Measurements from ENCODE around the gene IFI27L1. TPM values are rescaled to one million over a fixed set of nuclear protein-coding genes. Genes with fewer than 3 reads are reported as not detected.

The IFI27L1 gene
- total and polyA plus RNA-seq, 2 donors (not counting 1 experiment from before 2014, with no cell fraction given) = 14.4 to 20.3 TPM

GRCh38 chr14:94052662-94053061, 28.4 kb upstream of the IFI27L1 start:
- peaks cover 28% of the 10 kb centered on the region for H3K36me3 ChIP-seq (ENCODE audit: control insufficient read depth, insufficient read depth, low read length)
- no peak overlapping the region for H3K27ac ChIP-seq (ENCODE audit: insufficient read depth, low read length)
- H3K79me2 ChIP-seq (ENCODE audit: control insufficient read depth, insufficient read depth, low read length) = no peaks in the 10 kb centered on the region
- no peaks in the 10 kb centered on the region for H3K4me1 ChIP-seq (ENCODE audit: control insufficient read depth, extremely low read depth, insufficient read depth, low read length)
- H2AFZ ChIP-seq (ENCODE audit: low read length) = no peak overlapping the region
- no peak for DNase-seq (ENCODE audit: low read depth in 2 of 2)
- H3K4me2 ChIP-seq (ENCODE audit: extremely low read depth, insufficient read depth, low read length) = no peak overlapping the region
- no peaks in the 10 kb centered on the region for H3K9me3 ChIP-seq (ENCODE audit: control insufficient read depth, insufficient read depth, low read depth, low read length)
- no peaks in the 10 kb centered on the region for H4K20me1 ChIP-seq (ENCODE audit: control insufficient read depth, extremely low read depth, insufficient read depth, low read length)
- TF ChIP-seq CTCF (conservative IDR thresholded peaks at IDR 0.05 in 1 of 2, IDR thresholded peaks at IDR 0.05 in 1 of 2; ENCODE audit: low read depth in 1 of 2, low read length in 2 of 2) (no peak), EZH2 (IDR thresholded peaks at IDR 0.05; ENCODE audit: low read length, missing control alignments) (no peak)
- no peak overlapping the region for H3K9ac ChIP-seq (ENCODE audit: insufficient read depth, low read length)
- no peak overlapping the region for H3K4me3 ChIP-seq (replicated peaks in 1 of 4; ENCODE audit: control extremely low read depth in 1 of 4, insufficient read depth in 1 of 4, low read depth in 3 of 4, low read length in 4 of 4)
- H3K27me3 ChIP-seq (ENCODE audit: control insufficient read depth, insufficient read depth, low read length) = no peaks in the 10 kb centered on the region

- Histone ChIP-seq H3K27ac (ENCODE audit: insufficient read depth, low read length) (no peak overlapping the region), H4K20me1 (ENCODE audit: control insufficient read depth, extremely low read depth, insufficient read depth, low read length) (no peaks in the 10 kb centered on the region), H3K4me2 (ENCODE audit: extremely low read depth, insufficient read depth, low read length) (no peak overlapping the region), H3K9ac (ENCODE audit: insufficient read depth, low read length) (no peak overlapping the region), H3K36me3 (ENCODE audit: control insufficient read depth, insufficient read depth, low read length) (peaks cover 25% of the 10 kb centered on the region), H3K9me3 (ENCODE audit: control insufficient read depth, insufficient read depth, low read depth, low read length) (no peaks in the 10 kb centered on the region), H3K79me2 (ENCODE audit: control insufficient read depth, insufficient read depth, low read length) (no peaks in the 10 kb centered on the region), H3K4me1 (ENCODE audit: control insufficient read depth, extremely low read depth, insufficient read depth, low read length) (no peaks in the 10 kb centered on the region), H2AFZ (ENCODE audit: low read length) (no peak overlapping the region), H3K27me3 (ENCODE audit: control insufficient read depth, insufficient read depth, low read length) (no peaks in the 10 kb centered on the region), H3K4me3 (replicated peaks in 1 of 4; ENCODE audit: control extremely low read depth in 1 of 4, insufficient read depth in 1 of 4, low read depth in 3 of 4, low read length in 4 of 4) (no peak overlapping the region)
- no peak for TF ChIP-seq CTCF (conservative IDR thresholded peaks at IDR 0.05 in 1 of 2, IDR thresholded peaks at IDR 0.05 in 1 of 2; ENCODE audit: low read depth in 1 of 2, low read length in 2 of 2)
- TF ChIP-seq EZH2 (IDR thresholded peaks at IDR 0.05; ENCODE audit: low read length, missing control alignments) = no peak
- DNase-seq (ENCODE audit: low read depth in 2 of 2) = no peak
These were observed 26.7 kb upstream of the IFI27L1 start for GRCh38 chr14:94054401-94054800.

- no peak overlapping the region for H3K9ac ChIP-seq (ENCODE audit: insufficient read depth, low read length)
These were observed 26.2 kb upstream of the IFI27L1 start for GRCh38 chr14:94054936-94055335.

More at GRCh38 chr14:94054936-94055335, 26.2 kb upstream of the IFI27L1 start:
- Histone ChIP-seq H3K36me3 (ENCODE audit: control insufficient read depth, insufficient read depth, low read length) (peaks cover 23% of the 10 kb centered on the region), H3K27ac (ENCODE audit: insufficient read depth, low read length) (no peak overlapping the region), H3K4me3 (replicated peaks in 1 of 4; ENCODE audit: control extremely low read depth in 1 of 4, insufficient read depth in 1 of 4, low read depth in 3 of 4, low read length in 4 of 4) (no peak overlapping the region), H3K79me2 (ENCODE audit: control insufficient read depth, insufficient read depth, low read length) (no peaks in the 10 kb centered on the region), H3K27me3 (ENCODE audit: control insufficient read depth, insufficient read depth, low read length) (no peaks in the 10 kb centered on the region), H3K9me3 (ENCODE audit: control insufficient read depth, insufficient read depth, low read depth, low read length) (no peaks in the 10 kb centered on the region), H3K4me1 (ENCODE audit: control insufficient read depth, extremely low read depth, insufficient read depth, low read length) (no peaks in the 10 kb centered on the region), H4K20me1 (ENCODE audit: control insufficient read depth, extremely low read depth, insufficient read depth, low read length) (no peaks in the 10 kb centered on the region), H2AFZ (ENCODE audit: low read length) (no peak overlapping the region), H3K4me2 (ENCODE audit: extremely low read depth, insufficient read depth, low read length) (no peak overlapping the region)
- TF ChIP-seq EZH2 (IDR thresholded peaks at IDR 0.05; ENCODE audit: low read length, missing control alignments) (no peak), CTCF (conservative IDR thresholded peaks at IDR 0.05 in 1 of 2, IDR thresholded peaks at IDR 0.05 in 1 of 2; ENCODE audit: low read depth in 1 of 2, low read length in 2 of 2) (no peak)
- no peak for DNase-seq (ENCODE audit: low read depth in 2 of 2)

Data from fibroblast of lung (primary cell).